GM13977 (cell line): Measurements from ENCODE around the gene RXRA.
A peak's percentile ranks its signal among the peaks of the same experiment; 100 is the strongest.

Experiments
- DNase-seq: peaks from one replicate; pipeline ENCODE4 v3.0.0; 2012; ENCODE audit warnings: low spot score
- in situ Hi-C: fragments of 300-500 bp; cut with MboI; formaldehyde crosslinking; loops from one replicate; pipeline ENCODE4 v1.12.0; 2022; ENCODE audit warnings: low sequenced_read_pairs, low pct_unique_long_range_greater_than_20kb, mixed read lengths, inconsistent platforms; ENCODE audit not compliant: unreplicated experiment
- TF ChIP-seq, protein P1 (sequence below): IDR thresholded peaks from 2 replicates; pipeline ENCODE4 v1.5.1; 2012; ENCODE audit warnings: mild to moderate bottlenecking, control low read depth; ENCODE audit not compliant: insufficient read depth; ENCODE audit errors: extremely low read depth, missing control alignments

RXRA gene

DNA sequence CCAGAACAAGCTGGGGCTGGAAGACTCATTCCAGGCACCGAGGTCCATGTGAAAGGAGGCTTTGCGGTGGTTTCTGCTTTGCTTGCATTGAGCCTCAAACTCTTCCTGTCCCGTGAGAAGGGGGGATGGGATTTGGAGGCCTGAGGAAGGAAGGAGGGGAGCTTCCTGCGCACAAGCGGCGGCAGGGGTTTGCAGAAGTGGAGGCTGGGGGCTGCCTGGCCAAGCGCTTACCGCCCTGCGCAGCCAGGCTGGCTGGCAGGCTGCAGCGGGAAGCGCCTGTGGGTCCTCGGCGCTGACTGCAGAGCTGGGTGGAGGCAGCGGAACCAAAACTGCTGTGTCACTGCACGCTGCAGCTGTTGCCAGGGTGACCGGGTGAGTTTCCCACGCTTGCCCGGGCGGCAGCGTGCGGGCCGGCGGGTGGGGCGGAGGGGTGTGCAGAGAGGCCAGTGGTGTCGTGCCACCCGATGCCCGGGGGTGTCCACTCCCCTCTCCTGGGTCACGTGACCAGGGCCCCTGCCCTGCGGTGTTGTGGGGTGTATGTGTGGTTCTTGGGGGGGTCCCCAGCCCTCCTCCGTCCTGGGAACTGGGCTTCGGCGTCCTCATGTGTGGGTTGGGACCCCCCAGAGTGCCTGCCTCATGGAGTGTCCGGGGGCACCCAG is 81.0 kb downstream of the RXRA start:
- TF ChIP-seq, protein P1, sequence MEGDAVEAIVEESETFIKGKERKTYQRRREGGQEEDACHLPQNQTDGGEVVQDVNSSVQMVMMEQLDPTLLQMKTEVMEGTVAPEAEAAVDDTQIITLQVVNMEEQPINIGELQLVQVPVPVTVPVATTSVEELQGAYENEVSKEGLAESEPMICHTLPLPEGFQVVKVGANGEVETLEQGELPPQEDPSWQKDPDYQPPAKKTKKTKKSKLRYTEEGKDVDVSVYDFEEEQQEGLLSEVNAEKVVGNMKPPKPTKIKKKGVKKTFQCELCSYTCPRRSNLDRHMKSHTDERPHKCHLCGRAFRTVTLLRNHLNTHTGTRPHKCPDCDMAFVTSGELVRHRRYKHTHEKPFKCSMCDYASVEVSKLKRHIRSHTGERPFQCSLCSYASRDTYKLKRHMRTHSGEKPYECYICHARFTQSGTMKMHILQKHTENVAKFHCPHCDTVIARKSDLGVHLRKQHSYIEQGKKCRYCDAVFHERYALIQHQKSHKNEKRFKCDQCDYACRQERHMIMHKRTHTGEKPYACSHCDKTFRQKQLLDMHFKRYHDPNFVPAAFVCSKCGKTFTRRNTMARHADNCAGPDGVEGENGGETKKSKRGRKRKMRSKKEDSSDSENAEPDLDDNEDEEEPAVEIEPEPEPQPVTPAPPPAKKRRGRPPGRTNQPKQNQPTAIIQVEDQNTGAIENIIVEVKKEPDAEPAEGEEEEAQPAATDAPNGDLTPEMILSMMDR = no peak
- peak; percentile 98 for DNase-seq
- in situ Hi-C loops = no loop called here

DNA sequence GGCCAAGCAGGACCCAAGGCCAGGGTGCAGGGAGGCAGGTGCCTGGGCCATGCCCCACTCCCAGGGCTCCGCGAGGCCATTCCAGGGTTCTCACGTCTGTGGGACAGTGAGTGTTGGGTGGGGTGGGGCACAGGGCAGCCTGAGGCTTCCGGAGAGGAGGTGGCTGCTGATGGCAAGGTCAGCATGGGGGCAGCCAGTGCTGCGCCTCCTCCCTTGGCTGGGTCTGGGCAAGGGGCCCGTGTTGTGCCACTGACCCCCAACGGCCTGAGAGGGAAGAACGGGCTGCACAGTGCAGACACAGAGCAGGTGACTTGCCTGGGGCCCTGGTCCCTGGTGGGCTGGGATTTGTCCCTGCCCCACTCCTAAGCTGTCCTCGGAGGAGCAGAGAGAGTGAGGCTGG is 82.1 kb downstream of the RXRA start:
- TF ChIP-seq, protein P1 = no peak
- no peak for DNase-seq
- in situ Hi-C loops = no loop called here

DNA sequence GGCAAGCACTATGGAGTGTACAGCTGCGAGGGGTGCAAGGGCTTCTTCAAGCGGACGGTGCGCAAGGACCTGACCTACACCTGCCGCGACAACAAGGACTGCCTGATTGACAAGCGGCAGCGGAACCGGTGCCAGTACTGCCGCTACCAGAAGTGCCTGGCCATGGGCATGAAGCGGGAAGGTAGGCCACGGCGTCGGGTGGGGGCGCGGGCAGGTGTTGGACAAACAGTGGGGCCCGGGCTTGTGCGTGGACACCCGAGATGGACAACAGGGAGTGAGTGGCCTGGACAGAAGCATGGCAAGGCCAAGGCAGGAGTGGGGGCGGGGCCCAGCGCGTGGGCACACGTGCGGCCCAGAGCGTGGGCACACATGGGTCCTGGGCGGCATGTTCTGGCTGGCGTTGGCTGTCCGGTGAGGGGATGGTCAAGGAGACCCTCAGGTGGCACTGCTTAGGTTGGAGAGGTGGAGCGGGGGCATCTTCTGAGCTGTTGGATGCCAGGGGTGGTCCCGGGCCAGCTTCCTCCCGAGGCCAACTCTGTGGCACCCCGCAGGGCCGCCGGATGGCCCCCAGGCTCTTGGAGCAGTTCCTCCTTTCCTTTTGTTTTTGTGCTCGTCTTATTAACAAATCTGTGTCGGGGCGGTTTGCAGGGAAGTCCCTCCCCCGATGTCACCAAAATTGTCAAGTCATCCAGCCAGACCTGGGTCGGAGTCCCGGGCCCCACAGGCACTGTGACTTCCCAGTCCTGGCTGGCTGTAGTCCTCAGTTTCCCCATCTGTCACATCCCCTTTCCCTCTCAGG is 82.9 kb downstream of the RXRA start:
- TF ChIP-seq, protein P1 = no peak
- DNase-seq = no peak
- in situ Hi-C loops = no loop called here

DNA sequence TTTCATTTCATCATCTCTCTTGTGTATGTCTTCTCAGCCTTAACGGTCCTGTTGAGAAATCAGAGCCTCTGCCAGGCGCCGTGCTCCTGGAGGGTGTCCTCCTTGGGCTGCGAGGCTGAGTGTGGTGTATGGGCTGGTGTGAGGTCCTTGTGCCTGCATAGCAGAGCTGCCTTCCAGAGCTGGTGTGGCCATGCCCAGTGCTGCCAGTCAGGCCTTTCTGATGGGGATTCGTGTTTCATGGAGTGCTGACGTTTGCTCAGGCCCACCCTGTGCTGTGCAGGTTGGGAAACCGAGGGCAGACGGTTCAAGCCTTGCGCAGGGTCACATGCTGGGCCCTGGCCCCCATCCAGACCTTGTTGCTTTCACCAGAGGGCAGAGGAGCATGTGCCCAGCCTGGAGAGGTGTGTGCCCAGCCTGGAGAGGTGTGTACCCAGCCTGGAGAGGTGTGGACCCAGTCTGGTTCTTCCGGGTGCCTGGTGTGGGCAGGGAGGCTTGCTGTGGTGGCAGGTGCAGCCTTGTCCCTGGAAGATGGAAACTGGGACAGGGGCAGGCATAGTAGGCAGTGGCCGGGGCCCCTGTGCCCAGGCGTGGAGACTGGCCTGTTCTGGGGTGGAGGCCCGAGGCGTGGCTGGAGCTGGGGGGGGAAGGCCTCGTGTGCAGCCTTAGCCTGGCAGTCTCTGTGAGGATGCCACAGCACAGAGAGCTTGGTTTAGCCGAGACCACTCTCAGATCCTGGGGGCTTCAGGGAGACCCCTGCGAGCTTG is 84.0 kb downstream of the RXRA start:
- TF ChIP-seq, protein P1 = no peak
- in situ Hi-C loops = no loop called here
- no peak for DNase-seq

DNA sequence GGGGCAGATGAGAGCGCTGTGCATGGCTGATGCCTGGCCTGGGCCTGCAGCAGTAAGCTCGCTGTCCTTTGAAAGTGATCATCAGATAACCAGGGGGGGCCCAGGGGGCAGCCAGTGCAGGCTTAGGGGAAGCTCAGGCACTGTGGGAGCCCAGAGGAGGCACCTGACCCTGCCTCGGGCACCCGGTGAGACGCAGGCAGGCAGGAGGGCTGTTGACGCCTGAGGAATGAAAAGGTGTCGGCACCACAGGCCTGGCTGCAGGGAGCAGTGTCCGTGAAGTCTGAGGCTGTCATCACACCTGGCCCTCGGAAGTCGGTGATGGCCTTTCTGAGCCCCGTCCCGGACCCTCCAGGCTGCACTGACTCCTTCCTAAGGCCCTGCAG is 84.6 kb downstream of the RXRA start:
- TF ChIP-seq, protein P1 = no peak
- in situ Hi-C loops = no loop called here
- no peak for DNase-seq

DNA sequence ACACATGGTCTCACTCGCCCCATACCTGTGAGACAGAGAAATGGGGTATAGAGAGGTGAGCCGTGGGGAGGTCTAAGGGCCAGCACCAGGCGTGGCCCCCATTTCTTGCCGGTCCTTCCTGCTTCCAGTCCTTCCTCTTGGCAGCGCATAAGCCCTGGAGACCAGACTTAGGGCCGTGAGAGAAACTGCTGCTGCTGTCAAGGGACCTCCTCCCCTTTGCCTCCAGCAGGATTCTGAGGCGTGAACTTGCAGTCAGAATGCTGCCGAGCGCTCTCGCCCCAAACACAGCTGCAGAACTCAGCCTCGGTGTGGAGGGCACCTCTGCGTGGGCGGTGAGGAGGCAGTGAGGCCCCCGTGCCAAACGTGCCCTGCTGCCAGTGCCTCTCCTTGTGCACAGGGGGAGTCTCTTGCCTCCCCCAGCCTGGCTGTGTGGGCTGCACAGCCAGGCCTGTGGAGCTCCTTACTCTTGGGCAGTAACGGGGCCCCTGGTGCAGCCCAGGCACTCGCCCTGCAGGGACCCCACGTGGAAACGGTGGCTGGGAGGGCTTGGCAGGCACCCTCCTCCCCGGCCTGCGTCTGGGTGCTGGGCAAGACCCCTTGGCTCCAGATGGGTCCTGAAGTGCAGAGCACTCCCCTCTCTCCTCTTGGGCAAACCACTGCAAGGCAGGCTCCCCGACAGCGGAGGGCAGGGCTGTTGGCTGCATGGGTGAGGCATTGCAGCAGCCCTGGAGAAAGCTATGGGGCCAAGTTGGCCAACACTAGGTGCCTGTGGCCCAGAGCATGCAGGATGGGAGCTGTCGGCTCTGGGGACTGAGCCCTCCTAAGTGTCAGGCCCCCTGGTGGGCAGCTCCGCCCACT is 85.4 kb downstream of the RXRA start:
- TF ChIP-seq, protein P1 = no peak
- in situ Hi-C loops = no loop called here

More for the DNA sequence above, 85.4 kb downstream of the RXRA start:
- no peak for DNase-seq
